Body of pancreas (tissue), 4 donors: ENCODE results near the gene DENND1C.

Experiments
- POLR2A ChIP-seq, 3 donors: fragments of 450-650 bp; IDR thresholded peaks; one replicate each; pipeline ENCODE4 v1.6.1; 2016; ENCODE audit warnings: antibody characterized with exemption in 3 of 3, mild to moderate bottlenecking in 2 of 3
- TF ChIP-seq, protein P1 (sequence below), 7 experiments: fragments of 450-650 bp in 4 of 7; fragments of 200-600 bp in 3 of 7; sonication (generic) in 3 of 7; IDR thresholded peaks; one replicate each; pipeline ENCODE4 v1.5.1; 2016 to 2019; ENCODE audit warnings: antibody characterized with exemption in 7 of 7

DNA sequence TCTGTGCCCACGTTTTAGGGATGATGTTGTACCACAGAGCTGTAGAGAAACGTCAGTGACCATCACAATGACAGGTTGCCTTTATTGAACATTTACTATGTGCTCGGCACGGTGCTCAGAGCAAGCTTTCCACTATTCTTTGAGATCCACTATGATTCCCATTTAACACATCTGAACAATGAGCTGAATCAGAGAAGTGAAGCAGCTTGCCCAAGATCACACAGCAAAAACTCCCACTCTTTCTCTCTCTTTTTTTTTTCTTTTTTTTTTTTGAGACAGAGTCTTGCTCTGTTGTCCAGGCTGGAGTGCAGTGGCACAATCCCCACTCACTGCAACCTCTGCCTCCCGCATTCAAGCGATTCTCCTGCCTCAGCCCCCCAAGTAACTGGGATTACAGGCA is 41.1 kb upstream of the DENND1C start:
- TF ChIP-seq, protein P1, sequence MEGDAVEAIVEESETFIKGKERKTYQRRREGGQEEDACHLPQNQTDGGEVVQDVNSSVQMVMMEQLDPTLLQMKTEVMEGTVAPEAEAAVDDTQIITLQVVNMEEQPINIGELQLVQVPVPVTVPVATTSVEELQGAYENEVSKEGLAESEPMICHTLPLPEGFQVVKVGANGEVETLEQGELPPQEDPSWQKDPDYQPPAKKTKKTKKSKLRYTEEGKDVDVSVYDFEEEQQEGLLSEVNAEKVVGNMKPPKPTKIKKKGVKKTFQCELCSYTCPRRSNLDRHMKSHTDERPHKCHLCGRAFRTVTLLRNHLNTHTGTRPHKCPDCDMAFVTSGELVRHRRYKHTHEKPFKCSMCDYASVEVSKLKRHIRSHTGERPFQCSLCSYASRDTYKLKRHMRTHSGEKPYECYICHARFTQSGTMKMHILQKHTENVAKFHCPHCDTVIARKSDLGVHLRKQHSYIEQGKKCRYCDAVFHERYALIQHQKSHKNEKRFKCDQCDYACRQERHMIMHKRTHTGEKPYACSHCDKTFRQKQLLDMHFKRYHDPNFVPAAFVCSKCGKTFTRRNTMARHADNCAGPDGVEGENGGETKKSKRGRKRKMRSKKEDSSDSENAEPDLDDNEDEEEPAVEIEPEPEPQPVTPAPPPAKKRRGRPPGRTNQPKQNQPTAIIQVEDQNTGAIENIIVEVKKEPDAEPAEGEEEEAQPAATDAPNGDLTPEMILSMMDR (IDR thresholded peaks at IDR 0.05) = no peak
- TF ChIP-seq POLR2A (IDR thresholded peaks at IDR 0.05) = no peak
